WI38 (cell line): ENCODE data around the gene PKNOX2.

Source experiments
- H3K4me3 ChIP-seq: 2 replicates; pipeline ENCODE4 v1.5.1; 2011; ENCODE audit warnings: low read depth, mild to moderate bottlenecking, control low read depth, low read length
- TF ChIP-seq, protein P1 (sequence below): IDR thresholded peaks from 2 replicates; pipeline ENCODE4 v1.5.1; 2012; ENCODE audit warnings: low read depth, mild to moderate bottlenecking, control low read depth, low read length

The PKNOX2 gene

DNA sequence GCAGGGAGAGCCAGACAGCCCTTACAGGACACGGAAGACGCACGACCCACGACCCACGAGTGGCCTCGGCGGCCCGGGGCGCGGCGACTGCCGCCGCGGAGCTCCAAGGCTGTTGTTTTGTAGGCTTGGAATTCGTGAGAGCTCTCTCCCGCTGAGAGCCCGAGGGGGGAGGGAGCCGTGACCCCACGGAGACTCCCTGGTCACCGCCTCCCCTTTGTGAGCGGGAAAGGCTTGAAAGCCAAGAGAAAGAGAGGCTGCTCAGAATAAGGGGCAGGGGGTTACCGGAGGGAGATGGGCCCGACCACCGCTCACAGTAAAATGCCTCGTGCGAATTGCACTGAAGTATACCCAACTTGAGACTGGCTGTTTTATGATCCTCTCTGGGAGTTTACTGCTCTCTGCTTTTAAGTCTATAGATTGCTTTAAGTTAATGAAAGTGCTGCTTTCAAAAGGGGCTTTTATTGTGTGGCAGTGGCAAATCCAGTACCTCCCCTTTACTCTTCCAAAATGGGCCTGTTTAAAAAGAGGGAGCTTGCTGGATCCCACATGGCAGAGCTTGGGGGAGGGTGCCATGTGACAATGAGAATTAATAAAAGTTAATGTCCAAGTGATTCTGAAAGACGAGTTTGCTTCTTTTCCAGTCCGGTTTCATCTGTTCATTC lies 2.9 kb downstream of the PKNOX2 start:
- H3K4me3 ChIP-seq, result no peak overlapping the region
- TF ChIP-seq, protein P1, sequence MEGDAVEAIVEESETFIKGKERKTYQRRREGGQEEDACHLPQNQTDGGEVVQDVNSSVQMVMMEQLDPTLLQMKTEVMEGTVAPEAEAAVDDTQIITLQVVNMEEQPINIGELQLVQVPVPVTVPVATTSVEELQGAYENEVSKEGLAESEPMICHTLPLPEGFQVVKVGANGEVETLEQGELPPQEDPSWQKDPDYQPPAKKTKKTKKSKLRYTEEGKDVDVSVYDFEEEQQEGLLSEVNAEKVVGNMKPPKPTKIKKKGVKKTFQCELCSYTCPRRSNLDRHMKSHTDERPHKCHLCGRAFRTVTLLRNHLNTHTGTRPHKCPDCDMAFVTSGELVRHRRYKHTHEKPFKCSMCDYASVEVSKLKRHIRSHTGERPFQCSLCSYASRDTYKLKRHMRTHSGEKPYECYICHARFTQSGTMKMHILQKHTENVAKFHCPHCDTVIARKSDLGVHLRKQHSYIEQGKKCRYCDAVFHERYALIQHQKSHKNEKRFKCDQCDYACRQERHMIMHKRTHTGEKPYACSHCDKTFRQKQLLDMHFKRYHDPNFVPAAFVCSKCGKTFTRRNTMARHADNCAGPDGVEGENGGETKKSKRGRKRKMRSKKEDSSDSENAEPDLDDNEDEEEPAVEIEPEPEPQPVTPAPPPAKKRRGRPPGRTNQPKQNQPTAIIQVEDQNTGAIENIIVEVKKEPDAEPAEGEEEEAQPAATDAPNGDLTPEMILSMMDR, result no peak

DNA sequence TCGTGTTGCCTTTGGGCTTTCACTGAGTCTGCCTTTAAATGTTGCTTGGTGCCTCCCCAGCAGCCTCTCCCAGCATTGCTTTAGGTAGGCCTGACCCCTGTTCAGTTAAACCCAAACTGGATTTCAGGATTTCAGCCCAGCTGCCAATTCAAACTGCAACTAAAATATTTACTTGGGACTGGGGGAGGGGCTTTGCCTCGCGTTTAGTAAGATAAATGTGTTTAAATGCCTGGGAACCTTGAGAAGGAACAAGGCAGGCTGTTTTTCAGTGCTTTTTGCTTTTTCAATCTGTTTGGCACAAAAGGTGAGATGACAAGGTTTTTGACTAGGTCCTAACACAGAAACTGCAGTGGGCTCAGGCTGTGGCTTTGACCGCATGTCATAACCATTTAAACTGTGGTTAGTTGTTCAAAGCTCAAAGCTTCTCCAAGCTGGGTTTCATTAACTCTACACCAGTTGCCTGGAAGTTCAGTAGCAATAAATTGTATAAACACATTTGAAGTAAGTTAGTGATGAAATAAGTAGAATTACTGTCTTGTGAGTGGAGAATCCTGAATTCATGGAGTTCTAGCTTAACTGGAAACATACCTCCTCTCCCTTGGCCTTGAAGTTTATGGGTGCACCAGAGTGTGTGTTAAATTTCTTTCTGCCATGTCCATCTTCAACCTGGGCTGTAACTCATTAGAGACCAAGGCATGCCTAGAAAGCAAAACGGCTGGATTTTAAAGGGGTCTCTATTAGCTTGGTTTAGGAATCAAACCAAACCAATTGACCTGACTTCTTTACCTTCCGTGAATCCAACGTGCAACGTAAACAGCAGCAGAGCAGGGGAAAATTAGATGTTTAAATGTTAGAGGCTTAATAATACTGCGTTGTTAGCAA lies 3.6 kb downstream of the PKNOX2 start:
- TF ChIP-seq, protein P1, result no peak
- H3K4me3 ChIP-seq, result no peak overlapping the region

DNA sequence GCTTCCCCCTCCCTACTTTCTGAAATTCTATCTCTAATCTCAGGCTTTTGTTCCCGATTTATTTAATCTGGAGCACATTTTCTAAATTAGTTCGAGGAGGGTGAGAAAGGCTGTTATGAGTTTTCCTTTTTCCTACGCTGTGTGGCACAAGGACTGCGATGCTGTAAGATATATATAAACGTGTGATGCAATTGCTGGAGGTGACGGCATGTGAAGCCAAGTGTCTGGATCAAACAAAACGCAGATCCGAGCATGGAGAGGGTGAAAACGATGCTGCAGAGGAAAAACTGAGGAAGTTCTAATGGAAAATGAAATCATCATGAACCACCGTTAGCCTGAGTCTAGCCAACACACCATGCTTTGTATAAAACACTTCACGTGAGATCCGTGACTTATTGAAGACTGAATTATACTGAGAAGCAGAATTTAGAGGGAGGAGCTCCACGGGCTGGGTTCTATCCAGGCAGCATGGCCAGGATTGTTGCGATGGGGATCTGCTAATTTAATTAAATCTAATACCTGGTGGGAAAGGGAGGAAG lies 4.4 kb downstream of the PKNOX2 start:
- TF ChIP-seq, protein P1, result no peak
- H3K4me3 ChIP-seq, result no peak overlapping the region

DNA sequence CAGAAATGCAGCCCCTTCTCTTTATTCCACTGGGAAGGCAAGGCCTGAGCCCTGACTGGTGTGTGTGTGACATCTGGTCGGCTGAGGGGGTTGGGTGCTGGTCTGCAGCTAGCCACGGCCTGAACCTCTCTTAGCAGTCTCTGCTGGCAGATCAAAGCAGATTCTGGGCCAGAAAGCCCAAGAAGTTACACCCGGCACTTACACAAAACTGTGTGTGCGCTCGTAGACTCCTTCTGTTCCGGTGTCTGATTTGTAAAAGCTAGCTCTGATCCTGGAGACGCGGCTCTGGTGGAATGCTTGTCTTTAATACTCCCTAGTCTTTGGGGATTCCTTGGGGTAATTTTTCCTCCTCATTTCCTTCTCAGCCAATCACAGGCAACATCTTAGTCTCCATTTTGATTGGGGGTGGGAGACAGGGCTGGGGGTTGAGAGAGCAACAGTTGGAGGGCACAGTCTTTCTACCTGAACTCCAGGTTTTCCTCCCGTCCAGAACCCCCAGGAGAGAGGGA lies 5.5 kb downstream of the PKNOX2 start:
- TF ChIP-seq, protein P1, result no peak
- no peak overlapping the region for H3K4me3 ChIP-seq

DNA sequence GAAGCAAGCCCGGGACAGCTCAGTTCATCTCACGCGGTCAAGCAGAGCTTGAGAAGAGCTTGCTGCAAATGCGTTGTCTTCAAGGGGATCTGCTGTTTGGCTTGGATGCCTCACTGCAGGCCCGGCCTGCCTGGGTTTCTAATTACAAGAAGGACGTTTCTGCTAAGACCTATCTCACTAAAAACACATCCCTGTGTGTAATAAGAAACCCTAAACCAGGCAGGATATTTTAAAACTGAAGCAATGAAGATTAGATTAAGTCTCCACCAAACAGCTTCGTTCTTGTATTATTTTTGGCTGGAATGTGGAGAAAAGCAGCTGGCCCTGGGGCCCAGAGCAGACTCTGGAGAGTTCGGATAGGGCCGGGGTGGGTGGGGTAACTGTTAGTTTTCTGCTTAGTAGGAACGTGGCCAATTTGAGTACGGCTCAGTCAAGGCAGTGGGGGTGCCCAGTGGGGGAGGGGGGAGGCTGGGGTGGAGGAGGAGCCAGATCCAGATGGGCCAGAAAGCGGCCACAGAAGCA lies 6.0 kb downstream of the PKNOX2 start:
- no peak overlapping the region for H3K4me3 ChIP-seq
- TF ChIP-seq, protein P1, result no peak

DNA sequence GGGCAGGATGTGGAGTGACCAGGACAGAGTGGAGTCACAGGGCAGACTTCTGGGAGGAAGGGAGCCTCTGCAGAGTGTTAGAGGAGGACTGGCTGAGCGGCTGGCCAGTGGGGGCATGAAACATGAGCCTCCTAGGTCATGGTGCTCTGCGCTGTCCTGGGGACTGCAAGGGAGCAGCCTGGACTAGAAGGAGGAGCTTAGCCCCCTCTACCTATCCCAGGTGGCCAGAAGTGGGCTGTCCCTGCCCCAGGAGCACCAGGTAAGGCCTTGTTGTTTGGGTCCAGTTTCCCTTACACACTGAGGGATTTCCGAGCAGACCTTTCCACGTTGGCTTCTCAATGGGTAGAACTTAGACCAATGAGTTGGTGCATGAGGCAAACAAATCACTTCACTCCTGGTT lies 7.4 kb downstream of the PKNOX2 start:
- no peak overlapping the region for H3K4me3 ChIP-seq
- TF ChIP-seq, protein P1, result no peak

DNA sequence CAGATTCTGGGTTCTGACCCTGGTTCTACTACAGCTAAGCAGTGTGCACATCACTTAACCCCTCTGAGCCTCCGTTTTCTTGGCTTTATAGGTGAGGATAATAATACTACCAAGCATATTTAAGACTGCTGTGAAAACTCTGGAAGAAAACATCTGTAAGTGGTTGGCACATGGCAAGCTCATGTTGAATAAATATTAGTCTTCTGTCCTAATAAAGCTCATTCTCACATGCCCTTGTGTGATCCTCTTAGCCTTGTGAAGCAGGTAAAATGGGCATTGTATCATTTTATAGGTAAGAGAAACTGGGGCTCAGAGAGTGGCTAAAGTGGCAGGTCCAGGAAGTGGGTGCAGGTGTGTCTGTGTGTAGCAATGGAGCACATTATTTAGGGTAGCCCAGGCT lies 8.5 kb downstream of the PKNOX2 start:
- no peak overlapping the region for H3K4me3 ChIP-seq
- TF ChIP-seq, protein P1, result no peak
